ENCODE data around the gene ASB10. TPM values are rescaled to one million over a fixed set of nuclear protein-coding genes. Genes with fewer than 3 reads are reported as not detected.

Gene ASB10
- total RNA-seq, 6 donors from 2014 or later: not detected

DNA sequence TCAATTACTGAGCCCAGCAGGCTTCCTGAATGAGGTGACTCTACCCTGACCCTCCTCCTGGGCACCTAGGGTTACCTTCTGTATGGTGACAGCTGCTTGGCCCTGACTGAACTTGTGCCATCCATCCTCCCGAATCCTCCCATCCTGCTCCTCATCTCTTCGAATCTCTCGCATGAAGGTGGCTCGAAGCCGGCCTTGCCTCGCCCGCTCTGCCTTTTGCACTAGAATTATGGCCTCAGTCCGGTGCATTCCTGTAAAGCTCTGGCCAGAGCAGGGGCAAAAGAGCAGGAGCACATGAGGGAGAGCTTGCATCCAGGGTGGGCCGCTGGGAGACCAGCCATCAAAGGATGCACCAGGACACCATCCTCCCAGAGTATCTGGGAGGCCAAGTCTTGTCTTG lies 15.8 kb upstream of the ASB10 start:
- Histone ChIP-seq H3K4me3 (no peak overlapping the region), H3K36me3 (no peaks in the 10 kb centered on the region), H3K9me3 (no peaks in the 10 kb centered on the region), H3K4me1 (no peaks in the 10 kb centered on the region), H3K27ac (no peak overlapping the region), H3K27me3 (no peaks in the 10 kb centered on the region)
- WGBS, 2 donors: 91 to 94% methylated on average over 9 of the region's 9 CpGs
- ATAC-seq (ENCODE audit: low FRiP score in 2 of 2) (no peak), DNase-seq (no peak)
- no peak for TF ChIP-seq EP300 (IDR thresholded peaks at IDR 0.05)
- TF ChIP-seq POLR2A (IDR thresholded peaks at IDR 0.05): no peak
- no peak for TF ChIP-seq POLR2AphosphoS5 (IDR thresholded peaks at IDR 0.05)
- TF ChIP-seq, protein P1, sequence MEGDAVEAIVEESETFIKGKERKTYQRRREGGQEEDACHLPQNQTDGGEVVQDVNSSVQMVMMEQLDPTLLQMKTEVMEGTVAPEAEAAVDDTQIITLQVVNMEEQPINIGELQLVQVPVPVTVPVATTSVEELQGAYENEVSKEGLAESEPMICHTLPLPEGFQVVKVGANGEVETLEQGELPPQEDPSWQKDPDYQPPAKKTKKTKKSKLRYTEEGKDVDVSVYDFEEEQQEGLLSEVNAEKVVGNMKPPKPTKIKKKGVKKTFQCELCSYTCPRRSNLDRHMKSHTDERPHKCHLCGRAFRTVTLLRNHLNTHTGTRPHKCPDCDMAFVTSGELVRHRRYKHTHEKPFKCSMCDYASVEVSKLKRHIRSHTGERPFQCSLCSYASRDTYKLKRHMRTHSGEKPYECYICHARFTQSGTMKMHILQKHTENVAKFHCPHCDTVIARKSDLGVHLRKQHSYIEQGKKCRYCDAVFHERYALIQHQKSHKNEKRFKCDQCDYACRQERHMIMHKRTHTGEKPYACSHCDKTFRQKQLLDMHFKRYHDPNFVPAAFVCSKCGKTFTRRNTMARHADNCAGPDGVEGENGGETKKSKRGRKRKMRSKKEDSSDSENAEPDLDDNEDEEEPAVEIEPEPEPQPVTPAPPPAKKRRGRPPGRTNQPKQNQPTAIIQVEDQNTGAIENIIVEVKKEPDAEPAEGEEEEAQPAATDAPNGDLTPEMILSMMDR (IDR thresholded peaks at IDR 0.05): no peak

DNA sequence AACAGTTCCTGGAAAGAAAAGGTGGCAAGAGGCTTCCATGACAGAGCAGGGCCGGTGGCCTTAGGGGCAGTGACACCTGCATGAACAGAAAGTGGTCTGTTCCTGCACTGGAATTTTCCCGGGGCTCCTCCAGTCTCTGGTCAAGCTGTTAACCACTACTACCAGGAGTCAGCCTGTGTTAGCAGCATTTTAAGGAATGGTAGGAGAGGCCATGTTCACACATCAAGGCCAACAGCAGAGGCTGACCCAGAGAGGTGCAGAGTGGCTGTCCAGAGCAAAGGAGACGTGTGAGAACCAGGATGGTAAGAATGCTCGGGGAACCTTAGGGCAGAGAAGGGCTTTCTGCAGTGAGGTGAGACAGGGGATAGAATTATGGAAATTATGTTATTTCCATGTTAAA lies 14.7 kb upstream of the ASB10 start:
- no peak for DNase-seq
- H3K4me3 ChIP-seq: no peak overlapping the region
- no peak for ATAC-seq (ENCODE audit: low FRiP score in 2 of 2)
- TF ChIP-seq POLR2AphosphoS5 (IDR thresholded peaks at IDR 0.05) (no peak), POLR2A (IDR thresholded peaks at IDR 0.05) (no peak), EP300 (IDR thresholded peaks at IDR 0.05) (no peak)
- TF ChIP-seq, protein P1 (IDR thresholded peaks at IDR 0.05): no peak
- no peak overlapping the region for H3K27ac ChIP-seq
- WGBS, 2 donors: 80 to 83% methylated on average over 4 of the region's 4 CpGs
- H3K27me3 ChIP-seq: no peaks in the 10 kb centered on the region
- no peaks in the 10 kb centered on the region for H3K9me3 ChIP-seq
- no peaks in the 10 kb centered on the region for H3K36me3 ChIP-seq
- no peaks in the 10 kb centered on the region for H3K4me1 ChIP-seq

DNA sequence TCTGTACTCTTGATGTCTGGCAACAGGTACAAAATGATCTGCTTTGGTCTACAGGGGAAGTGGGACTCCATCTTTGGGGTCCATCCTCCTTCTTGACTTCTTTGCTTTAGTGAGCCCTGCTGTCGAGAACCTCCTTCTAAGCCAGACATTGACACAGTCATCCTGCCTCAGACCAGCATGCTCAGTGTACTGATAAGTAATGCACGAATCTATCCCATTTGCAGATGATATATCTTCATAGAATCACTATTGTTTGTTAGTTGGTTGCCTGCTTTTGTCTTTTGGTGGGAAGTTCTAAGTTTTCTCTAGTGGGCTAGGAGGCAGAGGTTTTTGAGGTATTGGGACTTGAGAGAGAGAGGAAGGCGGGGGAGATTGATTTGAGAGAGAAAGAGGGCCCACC lies 14.3 kb upstream of the ASB10 start:
- no peak overlapping the region for H3K27ac ChIP-seq
- H3K4me3 ChIP-seq: no peak overlapping the region
- TF ChIP-seq POLR2AphosphoS5 (IDR thresholded peaks at IDR 0.05) (no peak), EP300 (IDR thresholded peaks at IDR 0.05) (no peak), POLR2A (IDR thresholded peaks at IDR 0.05) (no peak)
- TF ChIP-seq, protein P1 (IDR thresholded peaks at IDR 0.05): no peak
- WGBS, 2 donors: 75 to 80% methylated on average over 3 of the region's 3 CpGs
- no peaks in the 10 kb centered on the region for H3K36me3 ChIP-seq
- no peaks in the 10 kb centered on the region for H3K27me3 ChIP-seq
- H3K9me3 ChIP-seq: no peaks in the 10 kb centered on the region
- H3K4me1 ChIP-seq: no peaks in the 10 kb centered on the region
- ATAC-seq (ENCODE audit: low FRiP score in 2 of 2) (no peak), DNase-seq (no peak)

DNA sequence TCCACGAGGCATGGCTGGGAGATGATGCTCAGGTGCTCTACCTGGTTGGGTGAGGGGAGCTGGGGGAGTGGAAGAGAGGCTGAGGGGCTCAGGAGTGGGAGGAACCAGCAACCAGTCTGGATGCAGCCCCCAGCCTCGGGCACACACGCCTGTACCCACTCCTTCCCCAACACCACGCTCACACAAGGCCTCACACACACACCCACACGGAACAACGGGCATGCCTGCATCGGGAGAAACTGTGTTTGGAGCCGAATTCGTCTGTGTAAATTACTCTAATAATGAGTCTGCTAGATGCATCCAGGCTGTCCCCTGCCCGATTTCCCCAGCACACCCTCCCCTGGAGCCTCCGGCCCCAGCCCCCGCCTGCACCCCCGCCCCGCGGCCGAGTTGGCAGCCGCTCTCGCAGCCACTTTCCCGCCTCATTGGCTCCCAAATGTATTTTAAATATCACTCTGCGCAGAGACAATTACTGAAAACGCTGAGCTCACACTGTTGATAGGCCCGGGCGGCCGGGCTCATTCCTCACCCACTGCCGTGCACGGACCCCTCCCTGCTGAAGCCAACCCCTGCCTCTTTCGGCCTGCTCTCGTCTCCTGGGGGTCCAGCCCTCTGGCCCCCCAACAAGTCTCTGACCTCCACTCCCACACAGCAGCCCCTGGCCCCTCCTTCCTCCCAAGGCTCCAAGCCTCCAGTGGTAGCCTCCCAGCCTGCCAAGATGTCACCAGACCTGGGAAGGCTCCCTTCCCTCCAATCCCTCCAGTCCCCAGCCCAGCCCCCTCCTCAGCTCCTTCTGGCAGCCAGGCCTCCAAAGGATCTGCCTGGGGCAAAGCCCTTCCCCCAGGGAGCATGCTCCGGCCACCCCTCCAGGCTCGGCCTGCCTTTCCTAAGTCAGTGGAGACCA lies 12.1 kb upstream of the ASB10 start:
- WGBS, 2 donors: 63 to 67% methylated on average over 29 of the region's 30 CpGs
- Histone ChIP-seq H3K4me3 (no peak overlapping the region), H3K27me3 (no peaks in the 10 kb centered on the region), H3K36me3 (no peaks in the 10 kb centered on the region), H3K9me3 (no peaks in the 10 kb centered on the region), H3K27ac (no peak overlapping the region), H3K4me1 (no peaks in the 10 kb centered on the region)
- ATAC-seq (ENCODE audit: low FRiP score in 2 of 2) (no peak), DNase-seq (peak in 1 of 2 donors; percentile 83)
- TF ChIP-seq, protein P1 (IDR thresholded peaks at IDR 0.05): no peak
- TF ChIP-seq EP300 (IDR thresholded peaks at IDR 0.05): no peak
- no peak for TF ChIP-seq POLR2A (IDR thresholded peaks at IDR 0.05)
- no peak for TF ChIP-seq POLR2AphosphoS5 (IDR thresholded peaks at IDR 0.05)

DNA sequence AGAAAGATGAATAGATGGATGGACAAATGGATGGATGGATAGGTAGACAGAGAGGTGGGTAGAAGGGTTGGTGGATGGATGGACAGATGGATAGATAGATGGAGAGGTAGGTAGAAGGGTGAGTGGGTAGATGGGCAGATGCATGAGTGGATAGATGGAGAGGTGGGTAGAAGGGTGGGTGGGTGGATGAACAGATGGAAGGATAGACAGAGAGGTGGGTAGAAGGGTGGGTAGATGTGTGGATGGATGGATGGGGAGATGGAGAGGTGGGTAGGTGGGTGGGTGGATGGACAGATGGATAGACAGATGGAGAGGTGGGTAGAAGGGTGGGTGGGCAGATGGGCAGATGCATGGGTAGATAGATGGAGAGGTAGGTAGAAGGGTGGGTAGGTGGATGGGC lies 10.9 kb upstream of the ASB10 start:
- TF ChIP-seq EP300 (IDR thresholded peaks at IDR 0.05): no peak
- no peak for TF ChIP-seq POLR2A (IDR thresholded peaks at IDR 0.05)
- TF ChIP-seq POLR2AphosphoS5 (IDR thresholded peaks at IDR 0.05): no peak
- TF ChIP-seq, protein P1 (IDR thresholded peaks at IDR 0.05): no peak
- H3K4me1 ChIP-seq: no peaks in the 10 kb centered on the region
- H3K27ac ChIP-seq: no peak overlapping the region
- no peaks in the 10 kb centered on the region for H3K36me3 ChIP-seq
- H3K27me3 ChIP-seq: no peaks in the 10 kb centered on the region
- H3K9me3 ChIP-seq: no peaks in the 10 kb centered on the region
- H3K4me3 ChIP-seq: no peak overlapping the region
- ATAC-seq (ENCODE audit: low FRiP score in 2 of 2): no peak
- DNase-seq: no peak
